Activated gamma-delta T cell (primary cell): ENCODE measurements around the gene MAGI1.

Source experiments
- DNase-seq: peaks from one replicate; lab custom pipeline; 2025; lab: John Stamatoyannopoulos, UW

The MAGI1 gene

GRCh38 chr3:65833761-65834505, 204.8 kb downstream of the MAGI1 start:
- DNase-seq: no peak

GRCh38 chr3:65831733-65832425, 206.8 kb downstream of the MAGI1 start:
- DNase-seq: no peak

GRCh38 chr3:65830948-65831732, 207.6 kb downstream of the MAGI1 start:
- DNase-seq: no peak

GRCh38 chr3:65829228-65829627, 209.5 kb downstream of the MAGI1 start:
- DNase-seq: no peak

- DNase-seq: no peak
Measured at GRCh38 chr3:65828706-65829105, 210.0 kb downstream of the MAGI1 start.

- no peak for DNase-seq
Measured at GRCh38 chr3:65827076-65827475, 211.6 kb downstream of the MAGI1 start.

GRCh38 chr3:65824166-65824565, 214.6 kb downstream of the MAGI1 start:
- no peak for DNase-seq

- DNase-seq: no peak
Measured at GRCh38 chr3:65820600-65820999, 218.1 kb downstream of the MAGI1 start.

- no peak for DNase-seq
Measured at GRCh38 chr3:65819896-65820295, 218.8 kb downstream of the MAGI1 start.

GRCh38 chr3:65817553-65818126, 221.1 kb downstream of the MAGI1 start:
- DNase-seq: no peak

- DNase-seq: no peak
Measured at GRCh38 chr3:65816208-65816607, 222.5 kb downstream of the MAGI1 start.

- no peak for DNase-seq
Measured at GRCh38 chr3:65814845-65815578, 223.7 kb downstream of the MAGI1 start.

- DNase-seq: no peak
Measured at GRCh38 chr3:65811892-65812291, 226.8 kb downstream of the MAGI1 start.

GRCh38 chr3:65811086-65811761, 227.5 kb downstream of the MAGI1 start:
- no peak for DNase-seq

GRCh38 chr3:65810302-65810701, 228.4 kb downstream of the MAGI1 start:
- no peak for DNase-seq

- DNase-seq: no peak
Measured at GRCh38 chr3:65809641-65810150, 229.0 kb downstream of the MAGI1 start.

- no peak for DNase-seq
Measured at GRCh38 chr3:65808824-65809223, 229.9 kb downstream of the MAGI1 start.

GRCh38 chr3:65808407-65808806, 230.3 kb downstream of the MAGI1 start:
- DNase-seq: no peak

- DNase-seq: no peak
Measured at GRCh38 chr3:65807225-65807624, 231.5 kb downstream of the MAGI1 start.

- DNase-seq: no peak
Measured at GRCh38 chr3:65806600-65806999, 232.1 kb downstream of the MAGI1 start.

- DNase-seq: no peak
Measured at GRCh38 chr3:65796676-65797075, 242.0 kb downstream of the MAGI1 start.
